GM12864 (cell line): Measurements from ENCODE around the gene TMEM14A.

Experiments used
- DNase-seq: peaks from one replicate; pipeline ENCODE4 v3.0.0-alpha.2; 2011; ENCODE audit warnings: low read depth
- H3K4me3 ChIP-seq: 2 replicates; pipeline ENCODE4 v1.5.1; 2011; ENCODE audit warnings: mild to moderate bottlenecking, low read depth, low read length, control low read depth
- CTCF ChIP-seq: IDR thresholded peaks from 2 replicates; pipeline ENCODE4 v1.5.1; 2011; ENCODE audit warnings: low read depth, mild to moderate bottlenecking, moderate library complexity, low read length, control low read depth, inconsistent platforms; ENCODE audit errors: missing control alignments

The TMEM14A gene

GRCh38 chr6:52724406-52725121, 53.7 kb downstream of the TMEM14A start:
- peak; percentile 92 for TF ChIP-seq CTCF
- DNase-seq: peak; percentile 70
- no peak overlapping the region for H3K4me3 ChIP-seq

GRCh38 chr6:52725143-52725534, 54.2 kb downstream of the TMEM14A start:
- no peak overlapping the region for H3K4me3 ChIP-seq
- DNase-seq: no peak
- TF ChIP-seq CTCF: no peak

GRCh38 chr6:52725535-52726192, 54.8 kb downstream of the TMEM14A start:
- DNase-seq: no peak
- TF ChIP-seq CTCF: no peak
- no peak overlapping the region for H3K4me3 ChIP-seq

DNA sequence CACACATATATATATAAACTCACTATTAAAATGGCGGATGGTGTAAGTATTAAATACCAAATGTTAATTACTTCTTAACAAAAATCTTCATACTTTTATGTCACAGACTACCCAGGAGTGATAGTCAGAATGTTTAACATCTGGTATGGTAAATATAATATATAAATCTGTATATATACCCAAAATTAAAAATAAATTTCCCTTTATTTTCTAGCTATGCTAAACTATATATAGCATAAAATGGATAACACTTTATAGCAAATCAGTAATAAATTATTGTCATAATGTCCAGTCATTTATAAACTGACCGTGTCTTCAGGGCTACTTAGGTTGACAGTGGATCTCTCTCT, 55.3 kb downstream of the TMEM14A start:
- DNase-seq: no peak
- H3K4me3 ChIP-seq: no peak overlapping the region
- no peak for TF ChIP-seq CTCF

DNA sequence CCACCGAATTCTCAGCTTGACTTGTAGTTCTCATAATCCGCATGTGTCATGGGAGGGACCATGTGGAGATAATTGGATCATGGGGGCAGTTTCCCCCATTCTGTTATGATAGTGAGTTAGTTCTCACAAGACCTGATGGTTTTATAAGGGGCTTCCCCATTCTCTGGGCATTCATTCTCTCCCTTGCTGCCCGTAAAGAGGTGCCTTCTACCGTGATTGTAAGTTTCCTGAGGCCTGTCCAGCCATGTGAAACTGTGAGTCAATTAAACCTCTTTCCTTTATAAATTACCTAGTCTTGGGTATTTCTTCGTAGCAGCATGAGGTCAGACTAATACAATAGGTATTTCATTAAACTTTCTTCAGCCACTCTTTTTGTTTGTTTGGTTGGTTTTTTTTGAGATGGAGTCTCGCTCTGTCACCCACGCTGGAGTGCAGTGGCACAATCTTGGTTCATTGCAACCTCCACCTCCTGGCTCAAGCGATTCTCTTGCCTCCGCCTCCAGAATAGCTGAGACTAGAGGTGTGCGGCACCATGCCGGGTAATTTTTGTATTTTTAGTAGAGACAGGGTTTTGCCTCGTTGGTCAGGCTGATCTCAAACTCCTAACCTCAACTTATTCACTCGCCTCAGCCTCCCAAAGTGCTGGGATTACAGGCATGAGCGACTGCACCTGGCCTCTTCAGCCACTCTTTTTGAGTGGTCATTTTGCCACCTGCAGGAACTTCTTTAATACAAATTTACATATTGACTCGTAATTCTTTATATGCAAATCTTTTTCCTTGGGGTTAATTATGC, 56.0 kb downstream of the TMEM14A start:
- no peak for DNase-seq

DNA sequence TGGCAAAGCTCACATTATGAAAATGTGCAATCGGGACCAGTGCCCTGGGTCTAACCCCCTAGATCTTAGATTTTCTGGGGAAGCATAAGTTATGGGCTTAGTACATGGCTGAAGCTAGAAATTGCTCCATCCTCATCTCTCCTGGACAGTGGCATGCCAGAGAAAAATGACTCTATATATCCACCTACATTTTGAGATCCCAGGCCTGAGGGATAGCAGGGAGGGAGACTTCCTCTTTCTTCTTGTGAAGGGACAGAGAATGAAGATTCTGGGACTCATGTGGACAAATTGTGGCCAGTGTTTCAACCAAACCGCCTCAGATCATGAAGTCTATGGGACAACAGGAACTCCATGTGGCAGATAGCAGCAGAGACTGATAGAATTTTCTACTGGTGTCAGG, 57.0 kb downstream of the TMEM14A start:
- no peak for DNase-seq
- no peak for TF ChIP-seq CTCF
- H3K4me3 ChIP-seq: no peak overlapping the region

More for the DNA sequence above, 56.0 kb downstream of the TMEM14A start:
- H3K4me3 ChIP-seq: no peak overlapping the region
- no peak for TF ChIP-seq CTCF
